Activated CD8-positive, alpha-beta T cell treated with anti-CD3 and anti-CD28 coated beads for 36 hours (primary cell): ENCODE data around the gene WDR90. TPM values are rescaled to one million over a fixed set of nuclear protein-coding genes. Genes with fewer than 3 reads are reported as not detected.
A peak's percentile ranks its signal among the peaks of the same experiment; 100 is the strongest.

ENCODE experiments used
- ATAC-seq: fragments of 200-7000 bp; cut with Tn5 transposase; one replicate; pipeline ENCODE4 v1.10.0; 2021; ENCODE audit warnings: mild to moderate bottlenecking, moderate library complexity
- CTCF ChIA-PET: fragments of 350-600 bp; sonication (Branson Sonifier 250); formaldehyde crosslinking; loops from one replicate; lab custom pipeline; 2021; ENCODE audit warnings: antibody characterized with exemption; lab: Charles Lee
- POLR2A ChIA-PET: fragments of 350-600 bp; sonication (Branson Sonifier 250); formaldehyde crosslinking; loops from one replicate; lab custom pipeline; 2021; ENCODE audit warnings: antibody characterized with exemption; lab: Charles Lee
- DNase-seq: peaks from one replicate; pipeline ENCODE4 v3.0.0-alpha.2; 2020
- H3K27ac Mint-ChIP-seq: one replicate; pipeline ENCODE4 v1.8.0; 2021; ENCODE audit warnings: mild to moderate bottlenecking, mixed read lengths
- H3K27me3 Mint-ChIP-seq: one replicate; pipeline ENCODE4 v1.8.0; 2021; ENCODE audit warnings: mixed read lengths
- H3K36me3 Mint-ChIP-seq: one replicate; pipeline ENCODE4 v1.8.0; 2021; ENCODE audit warnings: low read depth, mixed read lengths
- H3K4me1 Mint-ChIP-seq: one replicate; pipeline ENCODE4 v1.8.0; 2021; ENCODE audit warnings: low read depth, mixed read lengths
- H3K4me3 Mint-ChIP-seq: one replicate; pipeline ENCODE4 v1.8.0; 2021; ENCODE audit warnings: mild to moderate bottlenecking, moderate library complexity, mixed read lengths
- H3K9me3 Mint-ChIP-seq: one replicate; pipeline ENCODE4 v1.8.0; 2021; ENCODE audit warnings: mixed read lengths
- intact Hi-C: fragments of 100-400 bp; cut with micrococcal nuclease; formaldehyde crosslinking; loops from one replicate; pipeline ENCODE4 v1.10.0; 2022
- total RNA-seq, 2 experiments: library from RNA; stranded (reverse); gene quantifications; one replicate each; pipeline ENCODE4 v1.2.3, GENCODE V29; 2021
- TF ChIP-seq, protein P1 (sequence below): fragments of 200-600 bp; IDR thresholded peaks from one replicate; pipeline ENCODE4 v1.8.0; 2022; ENCODE audit warnings: antibody characterized with exemption, mild to moderate bottlenecking

WDR90 gene
- total RNA-seq, 2 experiments from 2014 or later = 89.6 to 90.7 TPM

DNA sequence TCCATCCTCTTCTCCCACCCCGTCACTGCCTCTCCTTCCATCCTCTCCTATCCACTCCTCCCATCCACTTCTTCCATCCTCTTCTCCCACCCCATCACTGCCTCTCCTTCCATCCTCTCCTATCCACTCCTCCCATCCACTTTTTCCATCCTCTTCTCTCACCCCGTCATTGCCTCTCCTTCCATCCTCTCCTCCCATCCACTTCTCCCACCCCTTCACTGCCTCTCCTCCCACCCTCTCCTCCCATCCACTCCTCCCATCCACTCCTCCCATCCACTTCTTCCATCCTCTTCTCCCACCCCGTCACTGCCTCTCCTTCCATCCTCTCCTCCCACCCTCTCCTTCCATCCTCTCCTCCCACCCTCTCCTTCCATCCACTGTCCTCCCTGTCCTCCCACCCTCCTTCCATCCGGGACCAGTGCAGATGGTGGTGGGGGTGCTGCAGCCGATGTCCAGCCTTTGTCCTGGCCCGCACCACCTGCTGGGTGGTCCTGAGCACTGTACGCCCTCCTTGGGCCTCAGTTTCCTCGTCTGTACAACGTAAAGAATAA, 17.3 kb upstream of the WDR90 start:
- TF ChIP-seq, protein P1, sequence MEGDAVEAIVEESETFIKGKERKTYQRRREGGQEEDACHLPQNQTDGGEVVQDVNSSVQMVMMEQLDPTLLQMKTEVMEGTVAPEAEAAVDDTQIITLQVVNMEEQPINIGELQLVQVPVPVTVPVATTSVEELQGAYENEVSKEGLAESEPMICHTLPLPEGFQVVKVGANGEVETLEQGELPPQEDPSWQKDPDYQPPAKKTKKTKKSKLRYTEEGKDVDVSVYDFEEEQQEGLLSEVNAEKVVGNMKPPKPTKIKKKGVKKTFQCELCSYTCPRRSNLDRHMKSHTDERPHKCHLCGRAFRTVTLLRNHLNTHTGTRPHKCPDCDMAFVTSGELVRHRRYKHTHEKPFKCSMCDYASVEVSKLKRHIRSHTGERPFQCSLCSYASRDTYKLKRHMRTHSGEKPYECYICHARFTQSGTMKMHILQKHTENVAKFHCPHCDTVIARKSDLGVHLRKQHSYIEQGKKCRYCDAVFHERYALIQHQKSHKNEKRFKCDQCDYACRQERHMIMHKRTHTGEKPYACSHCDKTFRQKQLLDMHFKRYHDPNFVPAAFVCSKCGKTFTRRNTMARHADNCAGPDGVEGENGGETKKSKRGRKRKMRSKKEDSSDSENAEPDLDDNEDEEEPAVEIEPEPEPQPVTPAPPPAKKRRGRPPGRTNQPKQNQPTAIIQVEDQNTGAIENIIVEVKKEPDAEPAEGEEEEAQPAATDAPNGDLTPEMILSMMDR = no peak
- intact Hi-C loops = no loop called here
- no peak overlapping the region for H3K27ac Mint-ChIP-seq
- no peaks in the 10 kb centered on the region for H3K27me3 Mint-ChIP-seq
- POLR2A ChIA-PET = no interaction called here
- ATAC-seq (no peak), DNase-seq (no peak)
- no peaks in the 10 kb centered on the region for H3K9me3 Mint-ChIP-seq
- no peak overlapping the region for H3K4me3 Mint-ChIP-seq
- H3K4me1 Mint-ChIP-seq = peaks cover 6% of the 10 kb centered on the region
- H3K36me3 Mint-ChIP-seq = peaks cover 3% of the 10 kb centered on the region
- CTCF ChIA-PET = no interaction called here

DNA sequence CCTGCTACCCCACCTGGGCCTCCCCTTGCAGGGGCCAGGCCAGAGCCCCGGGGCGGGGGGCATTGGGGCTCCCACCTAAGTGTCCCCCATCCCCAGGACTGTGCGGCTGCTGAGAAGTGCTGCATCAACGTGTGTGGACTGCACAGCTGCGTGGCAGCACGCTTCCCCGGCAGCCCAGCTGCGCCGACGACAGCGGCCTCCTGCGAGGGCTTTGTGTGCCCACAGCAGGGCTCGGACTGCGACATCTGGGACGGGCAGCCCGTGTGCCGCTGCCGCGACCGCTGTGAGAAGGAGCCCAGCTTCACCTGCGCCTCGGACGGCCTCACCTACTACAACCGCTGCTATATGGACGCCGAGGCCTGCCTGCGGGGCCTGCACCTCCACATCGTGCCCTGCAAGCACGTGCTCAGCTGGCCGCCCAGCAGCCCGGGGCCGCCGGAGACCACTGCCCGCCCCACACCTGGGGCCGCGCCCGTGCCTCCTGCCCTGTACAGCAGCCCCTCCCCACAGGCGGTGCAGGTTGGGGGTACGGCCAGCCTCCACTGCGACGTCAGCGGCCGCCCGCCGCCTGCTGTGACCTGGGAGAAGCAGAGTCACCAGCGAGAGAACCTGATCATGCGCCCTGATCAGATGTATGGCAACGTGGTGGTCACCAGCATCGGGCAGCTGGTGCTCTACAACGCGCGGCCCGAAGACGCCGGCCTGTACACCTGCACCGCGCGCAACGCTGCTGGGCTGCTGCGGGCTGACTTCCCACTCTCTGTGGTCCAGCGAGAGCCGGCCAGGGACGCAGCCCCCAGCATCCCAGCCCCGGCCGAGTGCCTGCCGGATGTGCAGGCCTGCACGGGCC, 16.5 kb upstream of the WDR90 start:
- DNase-seq (no peak), ATAC-seq (no peak)
- Mint-ChIP-seq H3K4me3 (no peak overlapping the region), H3K4me1 (peaks cover 8% of the 10 kb centered on the region), H3K27ac (no peak overlapping the region), H3K36me3 (peaks cover 3% of the 10 kb centered on the region), H3K27me3 (no peaks in the 10 kb centered on the region), H3K9me3 (no peaks in the 10 kb centered on the region)
- ChIA-PET POLR2A (no interaction called here), CTCF (no interaction called here)
- TF ChIP-seq, protein P1 = no peak
- intact Hi-C loops = no loop called here

DNA sequence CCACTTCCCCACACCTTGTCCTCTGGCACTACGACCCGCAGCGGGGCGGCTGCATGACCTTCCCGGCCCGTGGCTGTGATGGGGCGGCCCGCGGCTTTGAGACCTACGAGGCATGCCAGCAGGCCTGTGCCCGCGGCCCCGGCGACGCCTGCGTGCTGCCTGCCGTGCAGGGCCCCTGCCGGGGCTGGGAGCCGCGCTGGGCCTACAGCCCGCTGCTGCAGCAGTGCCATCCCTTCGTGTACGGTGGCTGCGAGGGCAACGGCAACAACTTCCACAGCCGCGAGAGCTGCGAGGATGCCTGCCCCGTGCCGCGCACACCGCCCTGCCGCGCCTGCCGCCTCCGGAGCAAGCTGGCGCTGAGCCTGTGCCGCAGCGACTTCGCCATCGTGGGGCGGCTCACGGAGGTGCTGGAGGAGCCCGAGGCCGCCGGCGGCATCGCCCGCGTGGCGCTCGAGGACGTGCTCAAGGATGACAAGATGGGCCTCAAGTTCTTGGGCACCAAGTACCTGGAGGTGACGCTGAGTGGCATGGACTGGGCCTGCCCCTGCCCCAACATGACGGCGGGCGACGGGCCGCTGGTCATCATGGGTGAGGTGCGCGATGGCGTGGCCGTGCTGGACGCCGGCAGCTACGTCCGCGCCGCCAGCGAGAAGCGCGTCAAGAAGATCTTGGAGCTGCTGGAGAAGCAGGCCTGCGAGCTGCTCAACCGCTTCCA, 15.7 kb upstream of the WDR90 start:
- no peak for ATAC-seq
- no peaks in the 10 kb centered on the region for H3K27me3 Mint-ChIP-seq
- no peaks in the 10 kb centered on the region for H3K9me3 Mint-ChIP-seq
- no peak overlapping the region for H3K4me3 Mint-ChIP-seq
- POLR2A ChIA-PET = interaction anchor here (0.9 to 1.2 kb wide), 2 partner anchors 10 to 51 kb away, joined by 3 read pairs; no protein-coding TSS in a partner anchor
- TF ChIP-seq, protein P1 = no peak
- peaks cover 3% of the 10 kb centered on the region for H3K36me3 Mint-ChIP-seq
- peaks cover 11% of the 10 kb centered on the region for H3K4me1 Mint-ChIP-seq
- CTCF ChIA-PET = interaction anchor here (1.1 kb wide), 1 partner anchor 9 kb away, joined by 3 read pairs; no protein-coding TSS in a partner anchor
- no peak for DNase-seq
- no peak overlapping the region for H3K27ac Mint-ChIP-seq
- intact Hi-C loops = no loop called here

DNA sequence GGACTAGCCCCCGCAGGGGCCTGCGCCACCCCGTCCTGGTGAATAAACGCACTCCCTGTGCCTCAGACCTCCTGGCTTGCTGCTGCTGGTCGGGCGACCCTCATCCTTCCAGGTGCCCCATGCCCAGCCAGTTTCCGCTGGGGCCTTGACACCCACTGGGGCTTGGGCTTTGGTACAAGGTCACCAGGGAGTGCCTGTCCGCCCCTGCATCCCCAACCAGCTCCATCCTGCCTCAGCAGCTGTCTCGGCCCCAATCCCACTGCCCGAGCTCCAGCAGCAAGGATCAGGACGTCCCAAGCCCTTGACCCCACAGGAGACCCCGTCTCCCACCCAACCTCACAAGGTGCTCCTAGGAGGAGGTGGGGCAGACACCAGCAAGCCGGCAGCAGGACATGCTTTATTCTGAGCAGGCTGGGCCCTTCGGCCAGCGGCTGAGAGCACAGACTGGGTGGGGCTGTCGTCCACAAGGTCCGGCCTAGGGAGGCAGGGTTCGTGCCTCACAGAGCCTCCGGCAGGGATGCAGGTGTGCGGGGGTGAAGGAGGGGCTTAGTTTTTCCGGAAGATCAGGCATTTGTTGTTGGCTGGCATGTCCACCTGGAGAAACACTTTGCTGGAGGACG, 15.0 kb upstream of the WDR90 start:
- intact Hi-C loops = no loop called here
- Mint-ChIP-seq H3K4me1 (peaks cover 11% of the 10 kb centered on the region), H3K4me3 (peak overlapping the region; percentile 89), H3K36me3 (peaks cover 3% of the 10 kb centered on the region), H3K9me3 (no peaks in the 10 kb centered on the region), H3K27ac (no peak overlapping the region), H3K27me3 (no peaks in the 10 kb centered on the region)
- TF ChIP-seq, protein P1 = no peak
- CTCF ChIA-PET = interaction anchor here (1.1 kb wide), 1 partner anchor 10 kb away, joined by 3 read pairs; no protein-coding TSS in a partner anchor
- POLR2A ChIA-PET = interaction anchor here (0.9 to 1.2 kb wide), 2 partner anchors 9 to 51 kb away, joined by 3 read pairs; no protein-coding TSS in a partner anchor
- ATAC-seq = no peak
- DNase-seq = no peak
